ENCODE measurements around the gene KCNT1.

Gene KCNT1

GRCh38 chr9:135777623-135778177 lies 75.7 kb downstream of the KCNT1 start:
- DNase-seq (ENCODE audit: extremely low read depth in 1 of 2, low read depth in 1 of 2), result no peak

DNA sequence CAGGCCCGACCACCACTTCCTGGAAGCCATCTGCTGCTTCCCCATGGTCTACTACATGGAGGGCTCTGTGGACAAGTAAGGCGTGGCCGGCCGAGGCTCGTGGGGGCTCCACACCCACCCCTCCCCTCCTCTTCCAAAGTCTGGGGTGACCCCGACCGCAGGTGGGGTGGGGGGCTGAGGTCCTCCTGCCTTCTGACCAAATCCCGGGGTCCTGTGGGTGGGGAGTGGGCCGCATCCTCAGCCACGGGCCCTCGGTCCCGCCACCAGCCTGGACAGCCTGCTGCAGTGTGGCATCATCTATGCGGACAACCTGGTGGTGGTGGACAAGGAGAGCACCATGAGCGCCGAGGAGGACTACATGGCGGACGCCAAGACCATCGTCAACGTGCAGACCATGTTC lies 76.4 kb downstream of the KCNT1 start:
- no peak for DNase-seq (ENCODE audit: extremely low read depth in 1 of 2, low read depth in 1 of 2)

DNA sequence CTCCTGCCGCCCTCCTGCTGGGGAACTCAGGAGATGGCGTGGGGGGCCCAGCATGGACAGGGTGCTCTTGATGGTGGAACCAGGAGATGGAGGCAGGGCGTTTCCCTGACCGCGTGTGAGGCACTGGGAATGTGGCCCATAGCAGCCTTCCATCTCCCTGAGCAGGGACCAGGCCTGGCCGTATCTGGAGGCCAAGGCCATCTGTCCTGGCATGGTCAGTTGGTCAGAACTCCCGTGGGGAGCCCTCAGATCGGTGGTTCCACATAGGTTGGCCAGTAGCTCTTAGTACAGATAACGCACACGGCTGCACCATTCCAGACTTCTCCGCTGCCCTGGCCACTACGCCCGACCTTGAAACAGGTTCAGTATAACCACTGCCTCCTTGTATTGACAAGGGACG lies 77.6 kb downstream of the KCNT1 start:
- no peak for DNase-seq (ENCODE audit: extremely low read depth in 1 of 2, low read depth in 1 of 2)

DNA sequence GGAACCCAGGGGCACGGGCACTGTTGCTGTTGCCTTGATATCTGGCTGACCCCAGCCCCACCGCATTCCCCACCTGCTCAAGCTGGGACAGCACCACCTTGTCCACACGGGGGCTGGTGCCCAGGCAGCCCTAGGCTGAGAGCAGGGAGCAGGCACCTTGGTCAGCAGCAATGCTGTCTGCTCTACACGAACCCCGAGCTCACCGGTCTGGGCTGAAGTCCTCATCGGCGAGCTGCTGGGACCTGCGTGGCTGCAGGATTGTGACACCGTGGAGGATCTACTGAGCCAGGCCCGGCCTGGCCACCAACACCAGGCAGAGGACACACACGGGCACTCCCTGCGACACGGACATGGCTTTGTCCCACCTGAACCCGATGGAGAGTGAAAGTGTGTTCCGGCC lies 78.1 kb downstream of the KCNT1 start:
- DNase-seq (ENCODE audit: extremely low read depth in 1 of 2, low read depth in 1 of 2), result no peak

DNA sequence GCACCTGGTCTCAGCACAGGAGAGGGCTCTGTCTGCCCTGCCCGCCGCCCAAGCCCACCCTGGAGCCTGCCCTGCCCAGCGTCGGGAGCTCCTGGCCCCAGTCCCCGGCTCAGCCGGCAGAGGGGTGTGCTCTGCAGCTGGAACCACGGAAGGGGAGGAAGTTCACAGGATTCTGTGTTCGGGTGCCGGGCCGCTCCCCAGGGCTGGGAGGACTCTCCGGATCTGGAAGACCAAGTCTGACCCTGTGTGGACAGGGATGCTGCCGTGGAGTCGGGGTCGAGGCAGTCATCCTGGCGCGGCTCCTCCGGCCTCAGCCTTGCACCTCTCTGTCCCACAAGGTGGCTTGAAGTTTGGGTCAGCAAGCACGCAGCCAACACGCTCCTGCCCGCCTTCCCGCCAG lies 78.6 kb downstream of the KCNT1 start:
- DNase-seq (ENCODE audit: extremely low read depth in 1 of 2, low read depth in 1 of 2), result no peak

DNA sequence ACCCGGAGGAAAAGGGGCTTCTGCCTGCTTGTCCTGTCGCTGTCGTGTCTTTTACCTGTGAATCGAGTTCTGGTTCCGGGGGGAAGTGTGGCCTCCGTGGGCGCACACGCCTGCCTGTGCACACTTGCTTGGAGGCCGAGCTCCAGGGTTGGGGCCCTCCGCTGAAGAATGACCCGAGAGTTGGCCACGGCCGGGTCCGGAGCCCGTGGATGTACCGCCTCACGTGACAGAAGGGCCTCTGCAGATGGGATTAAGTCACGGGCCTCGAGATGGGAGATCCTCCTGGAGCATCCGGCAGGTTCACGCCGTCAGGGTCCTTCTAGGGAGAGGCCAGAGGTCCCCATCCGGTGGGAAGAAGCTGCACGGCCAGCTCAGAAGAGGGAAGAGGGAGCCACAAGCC lies 81.0 kb downstream of the KCNT1 start:
- no peak for DNase-seq (ENCODE audit: extremely low read depth in 1 of 2, low read depth in 1 of 2)

DNA sequence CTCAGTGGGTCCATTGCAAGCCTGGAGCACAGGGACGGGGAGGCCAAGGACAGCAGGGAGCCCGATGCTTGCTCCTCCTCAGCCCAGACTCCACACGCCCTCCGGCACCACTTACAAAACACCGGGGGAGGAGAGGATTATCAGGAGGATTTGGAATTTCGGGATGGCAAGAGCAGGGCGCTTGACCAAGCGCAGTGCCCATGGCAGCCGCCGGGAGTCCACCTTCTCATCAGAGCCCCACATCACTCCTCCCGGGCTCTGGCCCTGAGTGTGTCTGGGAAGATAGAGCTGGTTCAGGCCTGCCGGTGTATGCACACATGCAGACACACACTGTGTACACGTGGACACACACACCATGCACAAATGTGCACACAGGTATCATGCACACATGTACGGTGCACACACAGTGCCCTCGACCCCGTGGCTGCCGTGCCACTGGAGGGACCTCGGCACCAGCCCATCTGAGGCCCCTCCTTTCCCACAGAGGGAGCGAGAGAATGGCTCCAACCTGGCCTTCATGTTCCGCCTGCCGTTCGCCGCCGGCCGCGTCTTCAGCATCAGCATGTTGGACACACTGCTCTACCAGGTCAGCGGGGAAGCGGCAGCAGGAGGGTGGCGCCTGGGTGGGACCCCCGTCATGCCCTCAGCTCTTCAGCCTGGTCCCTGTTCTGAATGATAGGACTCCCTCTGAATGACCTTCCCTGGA lies 81.7 kb downstream of the KCNT1 start:
- no peak for DNase-seq (ENCODE audit: extremely low read depth in 1 of 2, low read depth in 1 of 2)

DNA sequence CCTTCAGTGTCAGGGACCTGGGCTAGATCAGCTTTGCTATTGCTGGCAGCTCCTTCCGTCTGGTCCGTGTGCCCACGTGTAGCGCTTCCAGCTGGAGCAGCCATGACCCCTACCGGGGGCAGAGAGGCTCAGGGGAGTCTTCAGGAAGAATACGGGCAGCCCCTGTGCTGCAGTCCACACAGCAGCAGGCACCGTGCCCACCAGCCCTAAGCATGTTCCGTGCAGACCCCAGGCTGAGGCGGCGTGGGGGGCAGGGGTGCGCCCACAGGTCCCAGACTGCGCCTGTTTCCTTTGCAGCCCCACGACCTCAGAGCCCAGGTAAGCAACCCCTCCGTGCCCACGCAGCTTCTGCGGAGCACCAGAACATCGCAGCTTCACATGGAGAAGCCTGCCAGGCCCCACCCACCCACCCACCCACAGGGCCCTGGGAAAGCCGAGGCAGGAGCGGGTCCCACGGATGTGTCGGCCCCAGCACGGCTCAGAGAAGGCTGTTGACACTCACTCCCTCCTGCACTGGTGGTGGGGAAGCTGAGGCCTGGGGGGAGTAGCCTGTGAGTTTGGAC lies 83.1 kb downstream of the KCNT1 start:
- no peak for DNase-seq (ENCODE audit: extremely low read depth in 1 of 2, low read depth in 1 of 2)

- DNase-seq (ENCODE audit: extremely low read depth in 1 of 2, low read depth in 1 of 2), result no peak
Measured at GRCh38 chr9:135786146-135786690, 84.2 kb downstream of the KCNT1 start.

- no peak for DNase-seq (ENCODE audit: extremely low read depth in 1 of 2, low read depth in 1 of 2)
Measured at GRCh38 chr9:135787317-135787716, 85.3 kb downstream of the KCNT1 start.

DNA sequence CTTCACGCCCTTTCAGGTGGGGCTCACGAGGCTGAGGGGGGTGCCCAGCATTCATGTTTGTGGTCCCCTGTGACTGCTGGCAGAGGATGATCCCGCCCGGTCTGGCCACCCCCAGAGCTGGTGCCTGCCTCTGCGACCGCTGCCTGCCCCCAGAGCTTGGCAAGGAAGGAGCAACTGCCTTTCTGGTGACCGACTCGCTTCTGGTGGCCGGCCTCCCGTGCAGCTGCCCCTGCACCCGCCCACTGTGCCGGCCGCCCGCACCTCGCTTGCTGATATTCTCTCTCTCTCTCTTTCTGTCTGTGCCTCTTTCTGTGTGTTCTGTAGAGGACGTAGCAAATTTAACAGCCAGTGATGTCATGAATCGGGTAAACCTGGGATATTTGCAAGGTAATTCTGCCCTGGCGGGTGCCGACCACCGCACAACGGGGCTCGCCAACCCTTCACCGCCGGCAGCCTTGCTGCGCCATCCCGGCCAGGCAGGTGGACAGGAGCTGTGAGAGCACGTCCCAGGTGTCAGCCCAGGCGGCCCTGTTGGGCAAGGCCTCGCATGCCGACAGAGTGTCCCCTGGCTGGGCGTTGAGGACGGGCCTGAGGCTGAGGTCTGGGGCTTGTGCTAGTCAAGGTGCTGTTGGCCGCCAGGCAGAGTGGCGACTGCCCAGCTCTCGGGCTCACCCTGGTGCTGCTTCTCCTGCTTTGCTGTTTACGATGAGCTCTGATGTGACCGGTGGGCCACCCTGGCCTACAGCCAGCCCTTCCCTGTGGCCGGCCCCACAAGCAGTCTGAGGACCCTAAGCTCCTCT lies 86.0 kb downstream of the KCNT1 start:
- no peak for DNase-seq (ENCODE audit: extremely low read depth in 1 of 2, low read depth in 1 of 2)

DNA sequence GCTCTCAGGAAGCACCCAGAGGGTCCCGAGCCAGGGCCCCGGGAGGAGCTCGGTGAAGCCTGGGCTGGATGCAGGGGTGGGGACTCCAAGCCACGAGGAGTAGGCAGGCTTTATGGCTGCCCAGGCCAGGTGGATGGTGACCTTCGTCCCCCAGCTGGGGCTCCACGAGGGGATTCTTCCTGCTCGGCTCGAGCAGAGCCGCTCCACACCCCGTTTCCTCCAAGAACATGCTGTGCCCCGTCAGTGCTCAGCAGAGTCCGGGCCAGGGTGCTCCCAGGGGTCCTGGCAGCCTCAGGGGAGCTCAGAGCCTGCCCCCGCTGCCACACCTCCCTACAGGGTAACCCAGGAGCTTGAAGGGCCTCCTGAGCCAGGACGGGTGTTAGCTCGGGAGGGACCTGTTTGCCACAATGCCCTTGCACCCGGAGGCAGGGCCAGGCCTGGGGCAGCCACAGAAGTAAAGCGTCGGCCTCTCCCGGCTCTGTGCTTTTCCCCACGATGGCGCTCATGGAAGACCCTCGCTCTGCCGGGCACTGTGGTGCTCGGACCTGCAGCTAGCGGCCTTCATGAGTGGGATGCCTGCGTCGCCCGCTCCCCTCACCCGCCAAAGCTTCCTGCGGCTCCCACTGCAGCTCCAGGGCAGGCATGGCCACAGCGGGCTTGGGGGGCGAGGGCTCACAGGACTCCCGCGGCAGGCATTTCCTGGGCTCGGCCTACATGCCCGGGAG lies 86.8 kb downstream of the KCNT1 start:
- DNase-seq (ENCODE audit: extremely low read depth in 1 of 2, low read depth in 1 of 2), result no peak

GRCh38 chr9:135789838-135790291 lies 87.9 kb downstream of the KCNT1 start:
- DNase-seq (ENCODE audit: extremely low read depth in 1 of 2, low read depth in 1 of 2), result no peak

DNA sequence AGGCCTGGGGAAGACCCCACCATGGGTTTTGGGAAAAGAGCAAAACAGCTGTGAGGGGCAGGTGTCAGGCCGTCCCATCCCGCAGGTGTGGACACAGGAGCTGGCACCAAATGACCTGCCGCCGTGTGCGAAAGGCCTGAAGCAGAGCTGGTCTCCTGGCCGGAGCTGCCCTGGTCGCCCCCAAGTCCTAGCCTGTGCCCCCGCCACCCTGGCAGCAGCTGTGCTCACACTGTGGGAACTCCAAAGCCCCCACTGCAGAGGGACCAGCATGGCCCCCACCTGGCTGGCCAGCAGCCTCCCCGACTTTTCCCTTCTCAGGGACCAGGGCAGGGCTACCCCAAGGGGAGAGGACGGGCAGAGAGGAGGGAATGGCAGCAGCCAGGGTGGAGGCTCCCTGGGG lies 88.4 kb downstream of the KCNT1 start:
- no peak for DNase-seq (ENCODE audit: extremely low read depth in 1 of 2, low read depth in 1 of 2)

- no peak for DNase-seq (ENCODE audit: extremely low read depth in 1 of 2, low read depth in 1 of 2)
Measured at GRCh38 chr9:135790850-135791249, 88.9 kb downstream of the KCNT1 start.

- DNase-seq (ENCODE audit: extremely low read depth in 1 of 2, low read depth in 1 of 2), result no peak
Measured at GRCh38 chr9:135791431-135792267, 89.7 kb downstream of the KCNT1 start.

DNA sequence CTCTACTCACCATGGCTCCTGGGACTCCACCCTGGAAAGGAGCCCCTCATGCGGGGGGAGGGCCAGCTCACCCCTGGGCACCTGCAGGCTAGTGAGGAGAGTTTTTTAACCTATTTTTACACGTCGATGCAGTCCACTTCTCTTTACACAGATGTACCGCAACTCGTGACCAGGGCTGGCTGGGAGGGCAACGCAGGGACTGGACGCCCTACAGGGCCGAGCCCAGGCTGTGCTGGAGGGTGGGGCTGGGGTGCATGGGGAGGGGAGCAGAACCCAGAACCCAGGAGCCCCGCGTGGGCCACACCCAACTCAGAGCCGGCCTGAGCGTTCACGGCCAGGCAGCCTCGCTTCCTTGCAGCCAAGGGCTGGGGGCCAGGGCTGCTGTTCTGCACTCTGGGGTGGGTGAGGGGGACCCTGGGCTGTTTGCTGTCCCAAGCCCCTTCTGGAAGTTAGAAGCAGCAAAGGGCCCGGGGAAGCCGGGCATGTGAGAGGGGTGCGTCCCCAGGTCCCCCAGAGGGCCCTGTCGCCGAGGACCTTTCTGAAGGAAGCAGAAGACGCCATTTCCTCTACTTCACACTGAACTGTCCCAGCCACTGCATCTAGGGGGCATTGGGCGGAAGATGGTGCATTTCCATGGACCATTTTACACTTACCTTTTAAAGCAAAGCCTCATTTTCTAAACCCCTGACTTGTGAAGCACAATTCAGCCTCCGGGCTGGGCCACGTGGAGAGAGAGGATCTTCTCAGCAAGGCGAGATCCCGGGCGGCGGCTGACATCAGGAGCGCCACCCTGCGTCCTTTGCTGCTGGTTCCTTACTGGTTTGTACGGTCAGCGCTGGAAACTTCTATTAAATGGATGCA lies 90.5 kb downstream of the KCNT1 start:
- DNase-seq (ENCODE audit: extremely low read depth in 1 of 2, low read depth in 1 of 2), result no peak

DNA sequence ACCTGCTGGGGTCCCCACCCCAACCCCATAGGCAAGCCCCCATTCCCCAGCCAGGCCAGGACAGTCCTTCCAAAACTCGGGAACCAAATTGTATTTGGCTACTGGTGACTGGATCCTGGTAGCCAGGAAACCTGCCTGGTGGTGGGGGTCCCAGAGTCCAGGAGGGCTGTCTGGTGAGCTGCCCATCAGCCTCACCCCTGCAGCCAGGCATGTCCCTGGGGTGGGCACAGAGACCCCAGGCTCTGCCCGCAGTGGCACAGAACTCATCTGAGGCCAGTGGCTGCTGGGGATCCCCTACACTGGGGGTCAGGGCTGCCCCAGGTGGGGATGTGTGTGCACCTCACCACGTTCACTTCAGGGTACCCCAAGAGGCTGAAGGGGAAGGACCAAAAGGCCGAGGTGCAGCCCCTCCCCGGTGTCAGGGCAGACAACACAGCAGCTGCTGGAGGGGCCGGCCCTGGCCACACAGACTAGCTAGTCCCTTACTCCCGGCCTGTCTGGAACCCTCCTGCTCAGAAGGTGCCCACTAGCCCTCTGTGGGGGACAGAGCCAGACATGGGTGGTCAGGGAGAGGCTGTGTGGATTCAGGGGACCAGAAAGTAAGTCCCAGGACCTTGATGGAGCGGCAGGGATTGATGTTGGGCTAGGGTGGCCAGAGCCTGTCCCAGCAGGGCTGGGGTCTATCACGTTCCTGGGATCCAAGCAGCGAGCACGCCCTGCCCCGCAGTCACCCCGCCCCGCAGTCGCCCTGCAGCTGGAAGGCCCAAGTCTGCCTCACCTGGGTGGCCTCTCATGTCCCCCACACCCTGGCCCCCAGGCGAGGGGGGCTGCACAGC lies 91.5 kb downstream of the KCNT1 start:
- DNase-seq (ENCODE audit: extremely low read depth in 1 of 2, low read depth in 1 of 2), result no peak

All from activated CD8-positive, alpha-beta memory T cell treated with anti-CD3 and anti-CD28 coated beads for 1 hour (primary cell).